GM12872 (cell line): ENCODE results near the gene SOCS1.

Source experiments
- CTCF ChIP-seq: IDR thresholded peaks from 3 replicates; pipeline ENCODE4 v1.5.1; 2011; ENCODE audit warnings: low read depth, mild to moderate bottlenecking, low read length, moderate library complexity; ENCODE audit not compliant: insufficient read depth

Gene SOCS1

GRCh38 chr16:11208916-11209665 is 46.9 kb downstream of the SOCS1 start:
- TF ChIP-seq CTCF, result no peak

- TF ChIP-seq CTCF, result no peak
Observed at GRCh38 chr16:11207646-11208045, 48.4 kb downstream of the SOCS1 start.

- TF ChIP-seq CTCF, result no peak
Observed at GRCh38 chr16:11205754-11206581, 50.0 kb downstream of the SOCS1 start.

GRCh38 chr16:11205065-11205699 is 50.8 kb downstream of the SOCS1 start:
- no peak for TF ChIP-seq CTCF

- no peak for TF ChIP-seq CTCF
Observed at GRCh38 chr16:11204513-11205047, 51.4 kb downstream of the SOCS1 start.
